H1 (cell line): ENCODE measurements around the gene GTF2F2. TPM values are rescaled to one million over a fixed set of nuclear protein-coding genes. Genes with fewer than 3 reads are reported as not detected.

Source experiments
- CTCF ChIA-PET: fragments of 300-600 bp; sonication (Branson Sonifier 250); formaldehyde crosslinking; loops from one replicate; lab custom pipeline; 2021; ENCODE audit not compliant: partially characterized antibody; lab: Charles Lee
- POLR2A ChIA-PET: fragments of 300-600 bp; sonication (Branson Sonifier 250); formaldehyde crosslinking; loops from one replicate; lab custom pipeline; 2021; ENCODE audit warnings: inconsistent platforms; ENCODE audit not compliant: partially characterized antibody; lab: Charles Lee
- DNase-seq, 2 experiments: peaks; one replicate each; pipeline versions ENCODE4 v3.0.0 to v3.0.0-alpha.2; 2010 to 2022; ENCODE audit warnings: low spot score in 2 of 2, low read depth in 1 of 2, mixed read lengths in 1 of 2
- FAIRE-seq: peaks from 2 replicates; lab custom pipeline; 2011; peaks lifted over from hg19 to GRCh38; lab: Jason Lieb, UNC
- H2AFZ ChIP-seq: 2 replicates; pipeline ENCODE4 v1.8.1; 2012; ENCODE audit warnings: low read length, inconsistent platforms
- H2AK5ac ChIP-seq: 2 replicates; pipeline ENCODE4 v1.6.1; 2013; ENCODE audit warnings: low read depth, low read length
- H2BK120ac ChIP-seq: replicated peaks from 2 replicates; pipeline ENCODE3; 2013; ENCODE audit warnings: low read depth, low read length, inconsistent platforms
- H2BK12ac ChIP-seq: 2 replicates; pipeline ENCODE4 v1.6.1; 2013; ENCODE audit warnings: low read depth, low read length
- H2BK15ac ChIP-seq: 2 replicates; pipeline ENCODE4 v1.6.1; 2013; ENCODE audit warnings: low read length
- H2BK20ac ChIP-seq: 2 replicates; pipeline ENCODE4 v1.6.1; 2013; ENCODE audit warnings: low read length
- H2BK5ac ChIP-seq: 2 replicates; pipeline ENCODE4 v1.6.1; 2013; ENCODE audit warnings: low read depth, low read length
- H3K14ac ChIP-seq: 2 replicates; pipeline ENCODE4 v1.6.1; 2013; ENCODE audit warnings: inconsistent platforms; ENCODE audit not compliant: insufficient read length
- H3K18ac ChIP-seq: 2 replicates; pipeline ENCODE4 v1.6.1; 2013; ENCODE audit warnings: low read length; ENCODE audit errors: extremely low read depth
- H3K23ac ChIP-seq: 2 replicates; pipeline ENCODE4 v1.6.1; 2013; ENCODE audit warnings: inconsistent platforms; ENCODE audit not compliant: insufficient read length
- H3K23me2 ChIP-seq: 2 replicates; pipeline ENCODE4 v1.6.1; 2013; ENCODE audit warnings: low read depth, low read length
- H3K27ac ChIP-seq: 2 replicates; pipeline ENCODE4 v1.6.1; 2011; ENCODE audit warnings: low read depth, low read length, inconsistent platforms
- H3K27me3 ChIP-seq, 4 experiments: replicated peaks in 1 of 4; 1 replicate in 1 of 4; 2 replicates in 3 of 4; pipeline versions ENCODE4 v1.6.1 to v1.8.1; 2011 to 2013; ENCODE audit warnings: low read length in 3 of 4, mild to moderate bottlenecking in 3 of 4, inconsistent platforms in 2 of 4, mixed read lengths in 2 of 4, moderate library complexity in 1 of 4; ENCODE audit not compliant: control insufficient read depth in 3 of 4, insufficient read depth in 3 of 4; ENCODE audit errors: extremely low read depth in 1 of 4
- H3K36me3 ChIP-seq, 4 experiments: 2 replicates each; pipeline versions ENCODE4 v1.6.1 to v1.8.1; 2011 to 2013; ENCODE audit warnings: mild to moderate bottlenecking in 4 of 4, low read length in 3 of 4, moderate library complexity in 2 of 4, control low read depth in 1 of 4, inconsistent platforms in 1 of 4; ENCODE audit not compliant: insufficient read depth in 4 of 4, control insufficient read depth in 2 of 4
- H3K4ac ChIP-seq: replicated peaks from 2 replicates; pipeline ENCODE3; 2013; ENCODE audit warnings: low read length, low read depth, mixed read lengths, inconsistent platforms; ENCODE audit not compliant: insufficient read length
- H3K4me1 ChIP-seq, 4 experiments: replicated peaks in 1 of 4; 1 replicate in 1 of 4; 2 replicates in 3 of 4; pipeline versions ENCODE4 v1.6.1 to v1.8.1; 2011 to 2013; ENCODE audit warnings: low read length in 3 of 4, inconsistent platforms in 2 of 4, mixed read lengths in 1 of 4; ENCODE audit not compliant: insufficient read depth in 4 of 4, control insufficient read depth in 3 of 4
- H3K4me2 ChIP-seq, 2 experiments: 2 replicates each; pipeline versions ENCODE4 v1.6.1 to v1.8.1; 2011 to 2013; ENCODE audit warnings: low read depth in 2 of 2, low read length in 2 of 2, control low read depth in 1 of 2, inconsistent platforms in 1 of 2, mild to moderate bottlenecking in 1 of 2; ENCODE audit not compliant: insufficient read depth in 1 of 2
- H3K4me3 ChIP-seq, 4 experiments: fragments of 200-600, 300-600 bp in 1 of 4; sonication (generic), shearing (Covaris generic), sonication (Bioruptor Twin) in 1 of 4; 2 replicates each; pipeline versions ENCODE4 v1.5.1 to v1.8.1; 2011 to 2016; ENCODE audit warnings: low read length in 4 of 4, low read depth in 3 of 4, control low read depth in 2 of 4, inconsistent platforms in 2 of 4, mild to moderate bottlenecking in 2 of 4, mixed read lengths in 1 of 4, moderate library complexity in 1 of 4; ENCODE audit not compliant: insufficient read depth in 2 of 4; ENCODE audit errors: extremely low read depth in 1 of 4
- H3K56ac ChIP-seq: replicated peaks from 2 replicates; pipeline ENCODE3; 2013; ENCODE audit warnings: low read depth, mild to moderate bottlenecking, mixed read lengths, low read length, inconsistent platforms; ENCODE audit not compliant: insufficient read length
- H3K79me1 ChIP-seq: 2 replicates; pipeline ENCODE4 v1.6.1; 2013; ENCODE audit warnings: low read depth, low read length, control low read depth
- H3K79me2 ChIP-seq, 2 experiments: 2 replicates each; pipeline versions ENCODE4 v1.6.1 to v1.8.1; 2012 to 2013; ENCODE audit warnings: low read length in 2 of 2, mild to moderate bottlenecking in 2 of 2, inconsistent platforms in 1 of 2; ENCODE audit not compliant: insufficient read depth in 2 of 2, control insufficient read depth in 1 of 2
- H3K9ac ChIP-seq, 4 experiments: replicated peaks in 1 of 4; 1 replicate in 1 of 4; 2 replicates in 3 of 4; pipeline versions ENCODE4 v1.6.1 to v1.8.1; 2011 to 2013; ENCODE audit warnings: low read depth in 3 of 4, low read length in 3 of 4, control low read depth in 2 of 4, mild to moderate bottlenecking in 2 of 4, moderate library complexity in 2 of 4, inconsistent platforms in 1 of 4; ENCODE audit errors: extremely low read depth in 1 of 4
- H3K9me3 ChIP-seq, 2 experiments: 2 replicates each; pipeline versions ENCODE4 v1.6.1 to v1.8.1; 2012 to 2013; ENCODE audit warnings: mild to moderate bottlenecking in 2 of 2, moderate library complexity in 2 of 2, control low read depth in 1 of 2, inconsistent platforms in 1 of 2, low read depth in 1 of 2, low read length in 1 of 2, mixed read lengths in 1 of 2; ENCODE audit not compliant: insufficient read depth in 2 of 2
- H4K20me1 ChIP-seq, 2 experiments: replicated peaks in 1 of 2; 2 replicates each; pipeline versions ENCODE3 to v1.8.1; 2011 to 2013; ENCODE audit warnings: inconsistent platforms in 2 of 2, low read length in 2 of 2, mild to moderate bottlenecking in 1 of 2; ENCODE audit not compliant: insufficient read depth in 2 of 2, control insufficient read depth in 1 of 2
- H4K5ac ChIP-seq: 2 replicates; pipeline ENCODE4 v1.6.1; 2013; ENCODE audit warnings: low read length, low read depth, mixed read lengths, inconsistent platforms; ENCODE audit not compliant: insufficient read length
- H4K8ac ChIP-seq: 2 replicates; pipeline ENCODE4 v1.8.0; 2013; ENCODE audit warnings: mild to moderate bottlenecking, moderate library complexity, low read length, inconsistent platforms; ENCODE audit not compliant: insufficient read depth; ENCODE audit errors: extremely low read depth
- H4K91ac ChIP-seq: replicated peaks from 2 replicates; pipeline ENCODE3; 2013; ENCODE audit warnings: low read length, mixed read lengths, inconsistent platforms; ENCODE audit not compliant: insufficient read length
- CBX8 ChIP-seq: fragments of 300-800, 300-1000 bp; sonication (generic); IDR thresholded peaks from 2 replicates; pipeline ENCODE4 v1.7.1; 2016; ENCODE audit warnings: low read depth, low read length, borderline replicate concordance
- EZH2 ChIP-seq: fragments of 200-600 bp; sonication (generic); IDR thresholded peaks from 2 replicates; pipeline ENCODE4 v1.7.1; 2012; ENCODE audit warnings: low read depth, mild to moderate bottlenecking, moderate library complexity, low read length, inconsistent platforms; ENCODE audit not compliant: severe bottlenecking
- JUN ChIP-seq: IDR thresholded peaks from 2 replicates; pipeline ENCODE4 v1.6.1; 2011; ENCODE audit warnings: low read depth, mild to moderate bottlenecking, improper control_type of control experiment, low read length
- POLR2A ChIP-seq, 2 experiments: IDR thresholded peaks; 1 replicate in 1 of 2; 2 replicates in 1 of 2; pipeline ENCODE4 v1.6.1; 2011; ENCODE audit warnings: low read depth in 2 of 2, low read length in 2 of 2, mild to moderate bottlenecking in 2 of 2; ENCODE audit errors: control extremely low read depth in 1 of 2
- POU5F1 ChIP-seq: IDR thresholded peaks from 2 replicates; pipeline ENCODE4 v1.6.1; 2011; ENCODE audit warnings: low read depth, mild to moderate bottlenecking, low read length, moderate library complexity
- SIN3A ChIP-seq, 2 experiments: IDR thresholded peaks in 1 of 2; conservative IDR thresholded peaks in 1 of 2; 2 replicates each; pipeline ENCODE4 v1.6.1; 2011 to 2012; ENCODE audit warnings: low read length in 2 of 2, improper control_type of control experiment in 1 of 2, low read depth in 1 of 2, mild to moderate bottlenecking in 1 of 2
- SRF ChIP-seq: IDR thresholded peaks from 2 replicates; pipeline ENCODE4 v1.6.1; 2011; ENCODE audit warnings: mild to moderate bottlenecking, low read depth, low read length, moderate library complexity
- TAF1 ChIP-seq: IDR thresholded peaks from 2 replicates; pipeline ENCODE4 v1.6.1; 2011; ENCODE audit warnings: mild to moderate bottlenecking, low read depth, low read length
- polyA plus RNA-seq, 7 experiments: library from polyadenylated mRNA; depleted of rRNA in 3 of 7; stranded (reverse) in 5 of 7; unstranded in 2 of 7; fragments of >200 nt in 5 of 7; fragments of 200-250 nt in 2 of 7; gene quantifications; 1 replicate in 5 of 7; 2 replicates in 1 of 7; 4 replicates in 1 of 7; pipeline versions ENCODE4 v1.2.1 to v1.2.3, GENCODE V29; 2011 to 2013; ENCODE audit warnings: missing spikeins in 2 of 7, mixed read lengths in 2 of 7
- total RNA-seq: library from RNA; stranded (reverse); fragmentation: NEBNext Ultra II Directional; extraction: Animal tissue kit (Norgen Biotek cat#: 25700); gene quantifications from 2 replicates; pipeline ENCODE4 v1.2.1, GENCODE V29; 2021
- TF ChIP-seq, protein P1 (sequence below): IDR thresholded peaks from 2 replicates; pipeline ENCODE4 v1.6.1; 2012; ENCODE audit warnings: inconsistent platforms
- TF ChIP-seq, protein P2 (sequence below), 3 experiments: IDR thresholded peaks; 1 replicate in 2 of 3; 2 replicates in 1 of 3; pipeline versions ENCODE4 v1.5.1 to v1.6.1; 2011; ENCODE audit warnings: low read length in 3 of 3, mild to moderate bottlenecking in 3 of 3, inconsistent platforms in 2 of 3, low read depth in 1 of 3, moderate library complexity in 1 of 3; ENCODE audit not compliant: insufficient read depth in 1 of 3; ENCODE audit errors: control extremely low read depth in 1 of 3
- TF ChIP-seq, protein P3 (sequence below): IDR thresholded peaks from 2 replicates; pipeline ENCODE4 v1.6.1; 2012; ENCODE audit warnings: low read length, inconsistent platforms

Gene GTF2F2
- total and polyA plus RNA-seq, 2 of the 8 experiments (the other 6 are each of a cell fraction or from before 2014, with no cell fraction given), result 10.8 to 31.1 TPM

DNA sequence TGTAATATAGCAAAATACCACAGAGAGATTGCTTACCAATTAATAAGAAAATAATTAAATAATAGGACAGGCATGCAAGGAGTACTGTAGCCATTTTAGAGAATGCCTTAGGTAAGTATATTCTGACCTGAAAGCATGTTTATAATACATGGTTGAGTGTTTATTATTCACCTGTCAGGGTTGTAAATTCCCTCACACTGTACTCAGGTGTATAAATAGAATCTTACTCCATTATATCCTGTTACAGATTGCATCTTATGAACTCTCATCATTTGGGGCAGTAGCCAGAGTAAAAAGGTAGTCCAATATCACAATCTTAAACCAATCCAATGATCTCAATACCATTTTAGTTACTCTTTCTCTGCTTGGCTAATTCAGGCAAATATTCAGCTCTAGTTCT is 35.8 kb upstream of the GTF2F2 start:
- H4K5ac ChIP-seq, result no peak overlapping the region
- H3K4ac ChIP-seq, result no peak overlapping the region
- H3K23ac ChIP-seq, result no peak overlapping the region
- H2BK20ac ChIP-seq, result no peak overlapping the region
- H3K79me1 ChIP-seq, result no peaks in the 10 kb centered on the region
- H3K56ac ChIP-seq, result no peak overlapping the region
- no peak overlapping the region for H2AK5ac ChIP-seq
- H3K4me3 ChIP-seq, result no peak overlapping the region
- no peak overlapping the region for H2BK15ac ChIP-seq
- H3K9me3 ChIP-seq, result no peaks in the 10 kb centered on the region
- no peaks in the 10 kb centered on the region for H3K36me3 ChIP-seq
- H3K23me2 ChIP-seq, result no peaks in the 10 kb centered on the region
- no peak overlapping the region for H2BK12ac ChIP-seq
- H3K14ac ChIP-seq, result no peak overlapping the region
- no peaks in the 10 kb centered on the region for H3K4me1 ChIP-seq
- FAIRE-seq (no peak), DNase-seq (no peak)
- no peak overlapping the region for H3K4me2 ChIP-seq
- ChIA-PET POLR2A (no interaction called here), CTCF (no interaction called here)
- no peaks in the 10 kb centered on the region for H4K20me1 ChIP-seq
- H3K79me2 ChIP-seq, result no peaks in the 10 kb centered on the region
- H2BK120ac ChIP-seq, result no peak overlapping the region
- no peak overlapping the region for H3K27ac ChIP-seq
- no peak overlapping the region for H3K9ac ChIP-seq
- no peak overlapping the region for H4K8ac ChIP-seq
- H2BK5ac ChIP-seq, result no peak overlapping the region
- H2AFZ ChIP-seq, result no peak overlapping the region
- H3K27me3 ChIP-seq, result no peaks in the 10 kb centered on the region
- no peak overlapping the region for H3K18ac ChIP-seq
- H4K91ac ChIP-seq, result no peak overlapping the region
- TF ChIP-seq POU5F1, result no peak
- TF ChIP-seq SRF, result no peak
- TF ChIP-seq SIN3A (conservative IDR thresholded peaks at IDR 0.05 in 1 of 2, IDR thresholded peaks at IDR 0.05 in 1 of 2; ENCODE audit: low read depth in 1 of 2, low read length in 2 of 2), result no peak
- no peak for TF ChIP-seq JUN
- TF ChIP-seq EZH2, result no peak
- no peak for TF ChIP-seq TAF1
- TF ChIP-seq, protein P1, sequence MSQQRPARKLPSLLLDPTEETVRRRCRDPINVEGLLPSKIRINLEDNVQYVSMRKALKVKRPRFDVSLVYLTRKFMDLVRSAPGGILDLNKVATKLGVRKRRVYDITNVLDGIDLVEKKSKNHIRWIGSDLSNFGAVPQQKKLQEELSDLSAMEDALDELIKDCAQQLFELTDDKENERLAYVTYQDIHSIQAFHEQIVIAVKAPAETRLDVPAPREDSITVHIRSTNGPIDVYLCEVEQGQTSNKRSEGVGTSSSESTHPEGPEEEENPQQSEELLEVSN, result no peak
- no peak for TF ChIP-seq CBX8
- TF ChIP-seq, protein P2, sequence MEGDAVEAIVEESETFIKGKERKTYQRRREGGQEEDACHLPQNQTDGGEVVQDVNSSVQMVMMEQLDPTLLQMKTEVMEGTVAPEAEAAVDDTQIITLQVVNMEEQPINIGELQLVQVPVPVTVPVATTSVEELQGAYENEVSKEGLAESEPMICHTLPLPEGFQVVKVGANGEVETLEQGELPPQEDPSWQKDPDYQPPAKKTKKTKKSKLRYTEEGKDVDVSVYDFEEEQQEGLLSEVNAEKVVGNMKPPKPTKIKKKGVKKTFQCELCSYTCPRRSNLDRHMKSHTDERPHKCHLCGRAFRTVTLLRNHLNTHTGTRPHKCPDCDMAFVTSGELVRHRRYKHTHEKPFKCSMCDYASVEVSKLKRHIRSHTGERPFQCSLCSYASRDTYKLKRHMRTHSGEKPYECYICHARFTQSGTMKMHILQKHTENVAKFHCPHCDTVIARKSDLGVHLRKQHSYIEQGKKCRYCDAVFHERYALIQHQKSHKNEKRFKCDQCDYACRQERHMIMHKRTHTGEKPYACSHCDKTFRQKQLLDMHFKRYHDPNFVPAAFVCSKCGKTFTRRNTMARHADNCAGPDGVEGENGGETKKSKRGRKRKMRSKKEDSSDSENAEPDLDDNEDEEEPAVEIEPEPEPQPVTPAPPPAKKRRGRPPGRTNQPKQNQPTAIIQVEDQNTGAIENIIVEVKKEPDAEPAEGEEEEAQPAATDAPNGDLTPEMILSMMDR (IDR thresholded peaks at IDR 0.05; ENCODE audit: control extremely low read depth in 1 of 3, insufficient read depth in 1 of 3, low read depth in 1 of 3, low read length in 3 of 3), result no peak
- TF ChIP-seq POLR2A (IDR thresholded peaks at IDR 0.05; ENCODE audit: control extremely low read depth in 1 of 2, low read depth in 2 of 2, low read length in 2 of 2), result no peak
- TF ChIP-seq, protein P3, sequence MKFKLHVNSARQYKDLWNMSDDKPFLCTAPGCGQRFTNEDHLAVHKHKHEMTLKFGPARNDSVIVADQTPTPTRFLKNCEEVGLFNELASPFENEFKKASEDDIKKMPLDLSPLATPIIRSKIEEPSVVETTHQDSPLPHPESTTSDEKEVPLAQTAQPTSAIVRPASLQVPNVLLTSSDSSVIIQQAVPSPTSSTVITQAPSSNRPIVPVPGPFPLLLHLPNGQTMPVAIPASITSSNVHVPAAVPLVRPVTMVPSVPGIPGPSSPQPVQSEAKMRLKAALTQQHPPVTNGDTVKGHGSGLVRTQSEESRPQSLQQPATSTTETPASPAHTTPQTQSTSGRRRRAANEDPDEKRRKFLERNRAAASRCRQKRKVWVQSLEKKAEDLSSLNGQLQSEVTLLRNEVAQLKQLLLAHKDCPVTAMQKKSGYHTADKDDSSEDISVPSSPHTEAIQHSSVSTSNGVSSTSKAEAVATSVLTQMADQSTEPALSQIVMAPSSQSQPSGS, result no peak
